ENCODE results near the gene FGF18. TPM values are rescaled to one million over a fixed set of nuclear protein-coding genes. Genes with fewer than 3 reads are reported as not detected.

FGF18 gene
- total RNA-seq, 2 donors from 2014 or later, result 0.35 TPM; not detected in 1

GRCh38 chr5:171444582-171444981 lies 25.1 kb downstream of the FGF18 start:
- no peak overlapping the region for H3K27ac ChIP-seq
- no peak for DNase-seq
- no peaks in the 10 kb centered on the region for H3K9me3 ChIP-seq
- TF ChIP-seq CTCF (IDR thresholded peaks at IDR 0.05), result no peak
- no peak overlapping the region for H3K4me3 ChIP-seq
- no peak overlapping the region for H3K9ac ChIP-seq (ENCODE audit: low read depth in 2 of 2, low read length in 2 of 2)
- no peaks in the 10 kb centered on the region for H3K4me1 ChIP-seq
- H3K27me3 ChIP-seq, result no peaks in the 10 kb centered on the region
- no peaks in the 10 kb centered on the region for H3K36me3 ChIP-seq
- intact Hi-C loops (cut with DNase I), result no loop called here

GRCh38 chr5:171445644-171446516 lies 26.4 kb downstream of the FGF18 start:
- Histone ChIP-seq H3K36me3 (no peaks in the 10 kb centered on the region), H3K4me3 (no peak overlapping the region), H3K27me3 (no peaks in the 10 kb centered on the region), H3K4me1 (no peaks in the 10 kb centered on the region), H3K9ac (ENCODE audit: low read depth in 2 of 2, low read length in 2 of 2) (no peak overlapping the region), H3K27ac (no peak overlapping the region), H3K9me3 (no peaks in the 10 kb centered on the region)
- DNase-seq, result no peak
- intact Hi-C loops (cut with DNase I), result no loop called here
- no peak for TF ChIP-seq CTCF (IDR thresholded peaks at IDR 0.05)

- intact Hi-C loops (cut with DNase I), result no loop called here
- H3K27ac ChIP-seq, result no peak overlapping the region
- no peak for DNase-seq
- H3K4me3 ChIP-seq, result no peak overlapping the region
- H3K36me3 ChIP-seq, result no peaks in the 10 kb centered on the region
- TF ChIP-seq CTCF (IDR thresholded peaks at IDR 0.05), result no peak
- no peaks in the 10 kb centered on the region for H3K9me3 ChIP-seq
- H3K27me3 ChIP-seq, result no peaks in the 10 kb centered on the region
- H3K9ac ChIP-seq (ENCODE audit: low read depth in 2 of 2, low read length in 2 of 2), result no peak overlapping the region
- H3K4me1 ChIP-seq, result no peaks in the 10 kb centered on the region
These were observed 27.8 kb downstream of the FGF18 start for GRCh38 chr5:171447226-171447625.

GRCh38 chr5:171449426-171449825 lies 30.0 kb downstream of the FGF18 start:
- Histone ChIP-seq H3K27ac (no peak overlapping the region), H3K4me3 (no peak overlapping the region), H3K27me3 (no peaks in the 10 kb centered on the region), H3K9ac (ENCODE audit: low read depth in 2 of 2, low read length in 2 of 2) (no peak overlapping the region), H3K4me1 (no peaks in the 10 kb centered on the region), H3K9me3 (no peaks in the 10 kb centered on the region), H3K36me3 (no peaks in the 10 kb centered on the region)
- no peak for DNase-seq
- no peak for TF ChIP-seq CTCF (IDR thresholded peaks at IDR 0.05)
- intact Hi-C loops (cut with DNase I), result no loop called here

- intact Hi-C loops (cut with DNase I), result no loop called here
- no peak overlapping the region for H3K27ac ChIP-seq
- TF ChIP-seq CTCF (IDR thresholded peaks at IDR 0.05), result no peak
- H3K9me3 ChIP-seq, result no peaks in the 10 kb centered on the region
- peak overlapping the region in 1 of 2 donors; percentile 2 for H3K9ac ChIP-seq (ENCODE audit: low read depth in 2 of 2, low read length in 2 of 2)
- H3K4me3 ChIP-seq, result peak overlapping the region; percentile 40
- H3K27me3 ChIP-seq, result no peaks in the 10 kb centered on the region
- H3K36me3 ChIP-seq, result no peaks in the 10 kb centered on the region
- DNase-seq, result peak; percentile 33
- H3K4me1 ChIP-seq, result no peaks in the 10 kb centered on the region
These were observed 31.2 kb downstream of the FGF18 start for GRCh38 chr5:171450423-171451331.

All from colonic mucosa (tissue), 4 donors.